ENCODE measurements around the gene PIK3R2.

PIK3R2 gene

GRCh38 chr19:18120127-18120526 lies 32.8 kb upstream of the PIK3R2 start:
- Histone ChIP-seq H3K36me3 (0 out of 2 replicates have a peak, but pooled peaks cover 3% of the 10 kb centered on the region), H3K9me3 (no peaks in the 10 kb centered on the region), H3K4me3 (ENCODE audit: low read depth, low read length) (no peak overlapping the region), H3K27me3 (no peaks in the 10 kb centered on the region), H3K4me1 (peaks cover 4% of the 10 kb centered on the region; the same call in 1 of the 2 replicates)
- DNase-seq, result no peak
- TF ChIP-seq, protein P1, sequence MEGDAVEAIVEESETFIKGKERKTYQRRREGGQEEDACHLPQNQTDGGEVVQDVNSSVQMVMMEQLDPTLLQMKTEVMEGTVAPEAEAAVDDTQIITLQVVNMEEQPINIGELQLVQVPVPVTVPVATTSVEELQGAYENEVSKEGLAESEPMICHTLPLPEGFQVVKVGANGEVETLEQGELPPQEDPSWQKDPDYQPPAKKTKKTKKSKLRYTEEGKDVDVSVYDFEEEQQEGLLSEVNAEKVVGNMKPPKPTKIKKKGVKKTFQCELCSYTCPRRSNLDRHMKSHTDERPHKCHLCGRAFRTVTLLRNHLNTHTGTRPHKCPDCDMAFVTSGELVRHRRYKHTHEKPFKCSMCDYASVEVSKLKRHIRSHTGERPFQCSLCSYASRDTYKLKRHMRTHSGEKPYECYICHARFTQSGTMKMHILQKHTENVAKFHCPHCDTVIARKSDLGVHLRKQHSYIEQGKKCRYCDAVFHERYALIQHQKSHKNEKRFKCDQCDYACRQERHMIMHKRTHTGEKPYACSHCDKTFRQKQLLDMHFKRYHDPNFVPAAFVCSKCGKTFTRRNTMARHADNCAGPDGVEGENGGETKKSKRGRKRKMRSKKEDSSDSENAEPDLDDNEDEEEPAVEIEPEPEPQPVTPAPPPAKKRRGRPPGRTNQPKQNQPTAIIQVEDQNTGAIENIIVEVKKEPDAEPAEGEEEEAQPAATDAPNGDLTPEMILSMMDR (IDR thresholded peaks at IDR 0.05; ENCODE audit: low read depth, low read length), result no peak

- TF ChIP-seq, protein P1 (IDR thresholded peaks at IDR 0.05; ENCODE audit: low read depth, low read length), result no peak
- H3K9me3 ChIP-seq, result no peaks in the 10 kb centered on the region
- no peak overlapping the region for H3K4me3 ChIP-seq (ENCODE audit: low read depth, low read length)
- peaks cover 4% of the 10 kb centered on the region; the same call in 1 of the 2 replicates for H3K4me1 ChIP-seq
- no peak for DNase-seq
- H3K27me3 ChIP-seq, result no peaks in the 10 kb centered on the region
- H3K36me3 ChIP-seq, result 0 out of 2 replicates have a peak, but pooled peaks cover 3% of the 10 kb centered on the region
These were observed 31.8 kb upstream of the PIK3R2 start for GRCh38 chr19:18121166-18121565.

- no peak for DNase-seq
- H3K4me3 ChIP-seq (ENCODE audit: low read depth, low read length), result no peak overlapping the region
- no peaks in the 10 kb centered on the region for H3K9me3 ChIP-seq
- H3K27me3 ChIP-seq, result no peaks in the 10 kb centered on the region
- 0 out of 2 replicates have a peak, but pooled peaks cover 3% of the 10 kb centered on the region for H3K36me3 ChIP-seq
- peaks cover under 1% of the 10 kb centered on the region; the same call in 1 of the 2 replicates for H3K4me1 ChIP-seq
- TF ChIP-seq, protein P1 (IDR thresholded peaks at IDR 0.05; ENCODE audit: low read depth, low read length), result no peak
These were observed 30.5 kb upstream of the PIK3R2 start for GRCh38 chr19:18122424-18122823.

DNA sequence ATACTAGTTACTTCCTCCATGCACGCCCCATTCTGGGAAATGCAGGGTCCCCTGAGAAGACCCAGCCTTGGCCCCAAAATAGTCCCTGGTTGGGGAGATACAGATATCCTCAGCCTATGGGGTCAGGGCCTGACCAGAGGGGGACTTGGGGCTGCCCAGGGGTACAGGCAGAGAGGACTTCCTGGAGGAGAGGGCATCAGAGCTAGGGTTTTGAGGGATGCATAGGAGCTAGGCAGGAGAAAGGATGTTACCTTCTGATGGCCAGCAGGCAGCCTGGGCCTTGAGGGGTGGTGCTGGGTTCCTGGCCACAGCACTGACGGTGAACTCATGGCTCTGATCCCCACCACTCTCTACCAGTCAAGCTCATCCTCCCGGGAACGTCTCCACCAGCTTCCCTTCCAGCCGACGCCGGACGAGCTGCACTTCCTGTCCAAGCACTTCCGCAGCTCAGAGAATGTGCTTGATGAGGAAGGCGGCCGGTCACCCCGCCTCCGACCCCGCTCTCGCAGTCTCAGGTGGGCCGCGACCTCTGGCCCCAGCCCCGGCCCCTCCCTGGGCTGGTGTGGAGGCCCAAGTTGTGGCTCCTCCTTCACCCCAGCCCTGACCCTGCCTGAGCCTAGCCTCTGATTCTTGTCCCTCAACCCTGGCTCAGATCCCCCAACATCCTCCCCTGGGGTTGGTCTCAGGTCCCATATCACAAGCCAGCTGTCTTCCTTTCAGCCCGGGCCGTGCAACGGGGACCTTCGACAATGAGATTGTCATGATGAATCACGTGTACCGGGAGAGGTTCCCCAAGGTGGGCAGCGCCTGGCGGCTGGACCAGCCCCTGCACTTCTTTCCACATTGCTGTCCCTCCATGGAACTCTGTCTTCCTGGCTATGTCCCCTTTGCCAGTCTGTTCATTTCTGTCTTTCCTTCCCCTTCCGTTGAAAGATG lies 29.8 kb upstream of the PIK3R2 start:
- TF ChIP-seq, protein P1 (IDR thresholded peaks at IDR 0.05; ENCODE audit: low read depth, low read length), result no peak
- H3K36me3 ChIP-seq, result 0 out of 2 replicates have a peak, but pooled peaks cover 3% of the 10 kb centered on the region

GRCh38 chr19:18123819-18124218 lies 29.1 kb upstream of the PIK3R2 start:
- Histone ChIP-seq H3K4me1 (no peaks in the 10 kb centered on the region), H3K4me3 (ENCODE audit: low read depth, low read length) (no peak overlapping the region), H3K27me3 (no peaks in the 10 kb centered on the region), H3K36me3 (0 out of 2 replicates have a peak, but pooled peaks cover 3% of the 10 kb centered on the region), H3K9me3 (no peaks in the 10 kb centered on the region)
- TF ChIP-seq, protein P1 (IDR thresholded peaks at IDR 0.05; ENCODE audit: low read depth, low read length), result no peak
- no peak for DNase-seq

More for the DNA sequence above, 29.8 kb upstream of the PIK3R2 start:
- Histone ChIP-seq H3K27me3 (no peaks in the 10 kb centered on the region), H3K4me3 (ENCODE audit: low read depth, low read length) (no peak overlapping the region), H3K9me3 (no peaks in the 10 kb centered on the region), H3K4me1 (no peaks in the 10 kb centered on the region)
- DNase-seq, result no peak

- Histone ChIP-seq H3K4me3 (ENCODE audit: low read depth, low read length) (no peak overlapping the region), H3K9me3 (no peaks in the 10 kb centered on the region), H3K27me3 (no peaks in the 10 kb centered on the region), H3K4me1 (no peaks in the 10 kb centered on the region), H3K36me3 (0 out of 2 replicates have a peak, but pooled peaks cover 3% of the 10 kb centered on the region)
- no peak for DNase-seq
- TF ChIP-seq, protein P1 (IDR thresholded peaks at IDR 0.05; ENCODE audit: low read depth, low read length), result no peak
These were observed 26.9 kb upstream of the PIK3R2 start for GRCh38 chr19:18126097-18126496.

All from BE2C (cell line).